ENCODE data around the gene MRPL49. TPM values are rescaled to one million over a fixed set of nuclear protein-coding genes. Genes with fewer than 3 reads are reported as not detected.

The MRPL49 gene
- total RNA-seq, 1 experiment from 2014 or later: 55.9 TPM

- Mint-ChIP-seq H3K4me3 (no peak overlapping the region), H3K9me3 (no peaks in the 10 kb centered on the region), H3K27ac (peak overlapping the region; percentile 25; the same call in 1 of the 2 replicates), H3K36me3 (peaks cover 19% of the 10 kb centered on the region), H3K27me3 (ENCODE audit: low read depth) (no peaks in the 10 kb centered on the region), H3K4me1 (peaks cover 5% of the 10 kb centered on the region)
- ChIA-PET CTCF (no interaction called here), POLR2A (no interaction called here)
- no peak for ATAC-seq
- no peak for TF ChIP-seq ZBTB21 (CRISPR knock-in tag; IDR thresholded peaks at IDR 0.05; ENCODE audit: borderline replicate concordance)
- TF ChIP-seq JAZF1 (CRISPR knock-in tag; IDR thresholded peaks at IDR 0.05): no peak
- TF ChIP-seq ATF6 (CRISPR knock-in tag; IDR thresholded peaks at IDR 0.05): no peak
- no peak for TF ChIP-seq FOXP4 (CRISPR knock-in tag; IDR thresholded peaks at IDR 0.05)
- TF ChIP-seq HMGA2 (CRISPR knock-in tag; IDR thresholded peaks at IDR 0.05): no peak
- no peak for TF ChIP-seq ZNF396 (CRISPR knock-in tag; IDR thresholded peaks at IDR 0.05; ENCODE audit: borderline replicate concordance)
- TF ChIP-seq, protein P1, sequence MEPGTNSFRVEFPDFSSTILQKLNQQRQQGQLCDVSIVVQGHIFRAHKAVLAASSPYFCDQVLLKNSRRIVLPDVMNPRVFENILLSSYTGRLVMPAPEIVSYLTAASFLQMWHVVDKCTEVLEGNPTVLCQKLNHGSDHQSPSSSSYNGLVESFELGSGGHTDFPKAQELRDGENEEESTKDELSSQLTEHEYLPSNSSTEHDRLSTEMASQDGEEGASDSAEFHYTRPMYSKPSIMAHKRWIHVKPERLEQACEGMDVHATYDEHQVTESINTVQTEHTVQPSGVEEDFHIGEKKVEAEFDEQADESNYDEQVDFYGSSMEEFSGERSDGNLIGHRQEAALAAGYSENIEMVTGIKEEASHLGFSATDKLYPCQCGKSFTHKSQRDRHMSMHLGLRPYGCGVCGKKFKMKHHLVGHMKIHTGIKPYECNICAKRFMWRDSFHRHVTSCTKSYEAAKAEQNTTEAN (CRISPR knock-in tag; IDR thresholded peaks at IDR 0.05): no peak
- no peak for TF ChIP-seq TP53 (CRISPR knock-in tag; IDR thresholded peaks at IDR 0.05)
- no peak for TF ChIP-seq TCF7 (CRISPR knock-in tag; IDR thresholded peaks at IDR 0.05; ENCODE audit: low read depth)
- no peak for TF ChIP-seq GABPB1 (CRISPR knock-in tag; IDR thresholded peaks at IDR 0.05)
- no peak for TF ChIP-seq ELF4 (CRISPR knock-in tag; IDR thresholded peaks at IDR 0.05; ENCODE audit: low read depth)
- TF ChIP-seq SOX15 (CRISPR knock-in tag; IDR thresholded peaks at IDR 0.05): no peak
- TF ChIP-seq ZNF232 (CRISPR knock-in tag; IDR thresholded peaks at IDR 0.05): no peak
- TF ChIP-seq, protein P2, sequence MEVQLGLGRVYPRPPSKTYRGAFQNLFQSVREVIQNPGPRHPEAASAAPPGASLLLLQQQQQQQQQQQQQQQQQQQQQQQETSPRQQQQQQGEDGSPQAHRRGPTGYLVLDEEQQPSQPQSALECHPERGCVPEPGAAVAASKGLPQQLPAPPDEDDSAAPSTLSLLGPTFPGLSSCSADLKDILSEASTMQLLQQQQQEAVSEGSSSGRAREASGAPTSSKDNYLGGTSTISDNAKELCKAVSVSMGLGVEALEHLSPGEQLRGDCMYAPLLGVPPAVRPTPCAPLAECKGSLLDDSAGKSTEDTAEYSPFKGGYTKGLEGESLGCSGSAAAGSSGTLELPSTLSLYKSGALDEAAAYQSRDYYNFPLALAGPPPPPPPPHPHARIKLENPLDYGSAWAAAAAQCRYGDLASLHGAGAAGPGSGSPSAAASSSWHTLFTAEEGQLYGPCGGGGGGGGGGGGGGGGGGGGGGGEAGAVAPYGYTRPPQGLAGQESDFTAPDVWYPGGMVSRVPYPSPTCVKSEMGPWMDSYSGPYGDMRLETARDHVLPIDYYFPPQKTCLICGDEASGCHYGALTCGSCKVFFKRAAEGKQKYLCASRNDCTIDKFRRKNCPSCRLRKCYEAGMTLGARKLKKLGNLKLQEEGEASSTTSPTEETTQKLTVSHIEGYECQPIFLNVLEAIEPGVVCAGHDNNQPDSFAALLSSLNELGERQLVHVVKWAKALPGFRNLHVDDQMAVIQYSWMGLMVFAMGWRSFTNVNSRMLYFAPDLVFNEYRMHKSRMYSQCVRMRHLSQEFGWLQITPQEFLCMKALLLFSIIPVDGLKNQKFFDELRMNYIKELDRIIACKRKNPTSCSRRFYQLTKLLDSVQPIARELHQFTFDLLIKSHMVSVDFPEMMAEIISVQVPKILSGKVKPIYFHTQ (CRISPR knock-in tag; IDR thresholded peaks at IDR 0.05): no peak
- DNase-seq (ENCODE audit: low spot score): no peak
Measured at GRCh38 chr11:65072631-65072966, 49.5 kb upstream of the MRPL49 start.

GRCh38 chr11:65077451-65077850 lies 44.7 kb upstream of the MRPL49 start:
- peaks cover 56% of the 10 kb centered on the region for H3K36me3 Mint-ChIP-seq
- H3K27ac Mint-ChIP-seq: no peak overlapping the region
- H3K4me3 Mint-ChIP-seq: no peak overlapping the region
- H3K4me1 Mint-ChIP-seq: peaks cover 8% of the 10 kb centered on the region
- H3K9me3 Mint-ChIP-seq: no peaks in the 10 kb centered on the region
- ATAC-seq (no peak), DNase-seq (ENCODE audit: low spot score) (no peak)
- POLR2A ChIA-PET: interaction anchor here (0.6 kb wide), 1 partner anchor 208 kb away, joined by 3 read pairs; no protein-coding TSS in a partner anchor
- H3K27me3 Mint-ChIP-seq (ENCODE audit: low read depth): no peaks in the 10 kb centered on the region
- CTCF ChIA-PET: interaction anchor here (0.7 to 1.8 kb wide), 4 partner anchors 9 to 15 kb away, joined by 3 to 4 read pairs (median 3); a partner anchor contains a TSS
- TF ChIP-seq, protein P3, sequence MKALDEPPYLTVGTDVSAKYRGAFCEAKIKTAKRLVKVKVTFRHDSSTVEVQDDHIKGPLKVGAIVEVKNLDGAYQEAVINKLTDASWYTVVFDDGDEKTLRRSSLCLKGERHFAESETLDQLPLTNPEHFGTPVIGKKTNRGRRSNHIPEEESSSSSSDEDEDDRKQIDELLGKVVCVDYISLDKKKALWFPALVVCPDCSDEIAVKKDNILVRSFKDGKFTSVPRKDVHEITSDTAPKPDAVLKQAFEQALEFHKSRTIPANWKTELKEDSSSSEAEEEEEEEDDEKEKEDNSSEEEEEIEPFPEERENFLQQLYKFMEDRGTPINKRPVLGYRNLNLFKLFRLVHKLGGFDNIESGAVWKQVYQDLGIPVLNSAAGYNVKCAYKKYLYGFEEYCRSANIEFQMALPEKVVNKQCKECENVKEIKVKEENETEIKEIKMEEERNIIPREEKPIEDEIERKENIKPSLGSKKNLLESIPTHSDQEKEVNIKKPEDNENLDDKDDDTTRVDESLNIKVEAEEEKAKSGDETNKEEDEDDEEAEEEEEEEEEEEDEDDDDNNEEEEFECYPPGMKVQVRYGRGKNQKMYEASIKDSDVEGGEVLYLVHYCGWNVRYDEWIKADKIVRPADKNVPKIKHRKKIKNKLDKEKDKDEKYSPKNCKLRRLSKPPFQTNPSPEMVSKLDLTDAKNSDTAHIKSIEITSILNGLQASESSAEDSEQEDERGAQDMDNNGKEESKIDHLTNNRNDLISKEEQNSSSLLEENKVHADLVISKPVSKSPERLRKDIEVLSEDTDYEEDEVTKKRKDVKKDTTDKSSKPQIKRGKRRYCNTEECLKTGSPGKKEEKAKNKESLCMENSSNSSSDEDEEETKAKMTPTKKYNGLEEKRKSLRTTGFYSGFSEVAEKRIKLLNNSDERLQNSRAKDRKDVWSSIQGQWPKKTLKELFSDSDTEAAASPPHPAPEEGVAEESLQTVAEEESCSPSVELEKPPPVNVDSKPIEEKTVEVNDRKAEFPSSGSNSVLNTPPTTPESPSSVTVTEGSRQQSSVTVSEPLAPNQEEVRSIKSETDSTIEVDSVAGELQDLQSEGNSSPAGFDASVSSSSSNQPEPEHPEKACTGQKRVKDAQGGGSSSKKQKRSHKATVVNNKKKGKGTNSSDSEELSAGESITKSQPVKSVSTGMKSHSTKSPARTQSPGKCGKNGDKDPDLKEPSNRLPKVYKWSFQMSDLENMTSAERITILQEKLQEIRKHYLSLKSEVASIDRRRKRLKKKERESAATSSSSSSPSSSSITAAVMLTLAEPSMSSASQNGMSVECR (CRISPR knock-in tag; IDR thresholded peaks at IDR 0.05; ENCODE audit: borderline replicate concordance): no peak
- TF ChIP-seq, protein P4, sequence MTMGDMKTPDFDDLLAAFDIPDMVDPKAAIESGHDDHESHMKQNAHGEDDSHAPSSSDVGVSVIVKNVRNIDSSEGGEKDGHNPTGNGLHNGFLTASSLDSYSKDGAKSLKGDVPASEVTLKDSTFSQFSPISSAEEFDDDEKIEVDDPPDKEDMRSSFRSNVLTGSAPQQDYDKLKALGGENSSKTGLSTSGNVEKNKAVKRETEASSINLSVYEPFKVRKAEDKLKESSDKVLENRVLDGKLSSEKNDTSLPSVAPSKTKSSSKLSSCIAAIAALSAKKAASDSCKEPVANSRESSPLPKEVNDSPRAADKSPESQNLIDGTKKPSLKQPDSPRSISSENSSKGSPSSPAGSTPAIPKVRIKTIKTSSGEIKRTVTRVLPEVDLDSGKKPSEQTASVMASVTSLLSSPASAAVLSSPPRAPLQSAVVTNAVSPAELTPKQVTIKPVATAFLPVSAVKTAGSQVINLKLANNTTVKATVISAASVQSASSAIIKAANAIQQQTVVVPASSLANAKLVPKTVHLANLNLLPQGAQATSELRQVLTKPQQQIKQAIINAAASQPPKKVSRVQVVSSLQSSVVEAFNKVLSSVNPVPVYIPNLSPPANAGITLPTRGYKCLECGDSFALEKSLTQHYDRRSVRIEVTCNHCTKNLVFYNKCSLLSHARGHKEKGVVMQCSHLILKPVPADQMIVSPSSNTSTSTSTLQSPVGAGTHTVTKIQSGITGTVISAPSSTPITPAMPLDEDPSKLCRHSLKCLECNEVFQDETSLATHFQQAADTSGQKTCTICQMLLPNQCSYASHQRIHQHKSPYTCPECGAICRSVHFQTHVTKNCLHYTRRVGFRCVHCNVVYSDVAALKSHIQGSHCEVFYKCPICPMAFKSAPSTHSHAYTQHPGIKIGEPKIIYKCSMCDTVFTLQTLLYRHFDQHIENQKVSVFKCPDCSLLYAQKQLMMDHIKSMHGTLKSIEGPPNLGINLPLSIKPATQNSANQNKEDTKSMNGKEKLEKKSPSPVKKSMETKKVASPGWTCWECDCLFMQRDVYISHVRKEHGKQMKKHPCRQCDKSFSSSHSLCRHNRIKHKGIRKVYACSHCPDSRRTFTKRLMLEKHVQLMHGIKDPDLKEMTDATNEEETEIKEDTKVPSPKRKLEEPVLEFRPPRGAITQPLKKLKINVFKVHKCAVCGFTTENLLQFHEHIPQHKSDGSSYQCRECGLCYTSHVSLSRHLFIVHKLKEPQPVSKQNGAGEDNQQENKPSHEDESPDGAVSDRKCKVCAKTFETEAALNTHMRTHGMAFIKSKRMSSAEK (CRISPR knock-in tag; IDR thresholded peaks at IDR 0.05; ENCODE audit: borderline replicate concordance): no peak
- TF ChIP-seq, protein P5, sequence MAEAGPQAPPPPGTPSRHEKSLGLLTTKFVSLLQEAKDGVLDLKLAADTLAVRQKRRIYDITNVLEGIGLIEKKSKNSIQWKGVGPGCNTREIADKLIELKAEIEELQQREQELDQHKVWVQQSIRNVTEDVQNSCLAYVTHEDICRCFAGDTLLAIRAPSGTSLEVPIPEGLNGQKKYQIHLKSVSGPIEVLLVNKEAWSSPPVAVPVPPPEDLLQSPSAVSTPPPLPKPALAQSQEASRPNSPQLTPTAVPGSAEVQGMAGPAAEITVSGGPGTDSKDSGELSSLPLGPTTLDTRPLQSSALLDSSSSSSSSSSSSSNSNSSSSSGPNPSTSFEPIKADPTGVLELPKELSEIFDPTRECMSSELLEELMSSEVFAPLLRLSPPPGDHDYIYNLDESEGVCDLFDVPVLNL (CRISPR knock-in tag; IDR thresholded peaks at IDR 0.05; ENCODE audit: borderline replicate concordance, low read depth): no peak
- TF ChIP-seq JAZF1 (CRISPR knock-in tag; IDR thresholded peaks at IDR 0.05): no peak

Data from WTC11 (cell line).